ENCODE data around the gene RAB3GAP1. TPM values are rescaled to one million over a fixed set of nuclear protein-coding genes. Genes with fewer than 3 reads are reported as not detected.

The RAB3GAP1 gene
- total RNA-seq, 1 donor from 2014 or later, result 37.3 TPM

DNA sequence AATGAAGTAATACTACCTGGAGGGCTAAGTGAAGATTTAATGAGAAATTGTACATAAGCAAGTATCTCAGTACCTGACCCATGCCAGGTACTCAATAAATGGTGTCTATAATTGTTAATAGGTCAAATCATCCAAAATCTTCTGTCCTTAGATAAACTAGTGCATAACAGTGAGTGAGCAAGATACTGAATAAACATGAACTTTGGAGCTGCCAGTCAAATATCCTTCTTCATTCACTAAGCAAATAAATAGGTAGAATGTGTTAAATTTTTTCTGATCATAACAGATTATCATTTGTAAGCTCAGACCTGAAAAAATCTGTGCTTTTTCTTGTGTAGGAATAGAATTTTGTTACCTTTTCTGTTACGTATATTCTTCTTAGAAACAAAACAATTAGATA, 39.6 kb downstream of the RAB3GAP1 start:
- Mint-ChIP-seq H3K4me1 (peaks cover 5% of the 10 kb centered on the region), H3K27ac (no peak overlapping the region), H3K9me3 (peaks cover 7% of the 10 kb centered on the region), H3K36me3 (peaks cover 23% of the 10 kb centered on the region), H3K4me3 (no peak overlapping the region), H3K27me3 (ENCODE audit: low read depth) (no peaks in the 10 kb centered on the region)
- TF ChIP-seq, protein P1, sequence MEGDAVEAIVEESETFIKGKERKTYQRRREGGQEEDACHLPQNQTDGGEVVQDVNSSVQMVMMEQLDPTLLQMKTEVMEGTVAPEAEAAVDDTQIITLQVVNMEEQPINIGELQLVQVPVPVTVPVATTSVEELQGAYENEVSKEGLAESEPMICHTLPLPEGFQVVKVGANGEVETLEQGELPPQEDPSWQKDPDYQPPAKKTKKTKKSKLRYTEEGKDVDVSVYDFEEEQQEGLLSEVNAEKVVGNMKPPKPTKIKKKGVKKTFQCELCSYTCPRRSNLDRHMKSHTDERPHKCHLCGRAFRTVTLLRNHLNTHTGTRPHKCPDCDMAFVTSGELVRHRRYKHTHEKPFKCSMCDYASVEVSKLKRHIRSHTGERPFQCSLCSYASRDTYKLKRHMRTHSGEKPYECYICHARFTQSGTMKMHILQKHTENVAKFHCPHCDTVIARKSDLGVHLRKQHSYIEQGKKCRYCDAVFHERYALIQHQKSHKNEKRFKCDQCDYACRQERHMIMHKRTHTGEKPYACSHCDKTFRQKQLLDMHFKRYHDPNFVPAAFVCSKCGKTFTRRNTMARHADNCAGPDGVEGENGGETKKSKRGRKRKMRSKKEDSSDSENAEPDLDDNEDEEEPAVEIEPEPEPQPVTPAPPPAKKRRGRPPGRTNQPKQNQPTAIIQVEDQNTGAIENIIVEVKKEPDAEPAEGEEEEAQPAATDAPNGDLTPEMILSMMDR (IDR thresholded peaks at IDR 0.05; ENCODE audit: unreplicated experiment), result no peak
- DNase-seq (ENCODE audit: low spot score in 2 of 2, unreplicated experiment in 2 of 2), result no peak

DNA sequence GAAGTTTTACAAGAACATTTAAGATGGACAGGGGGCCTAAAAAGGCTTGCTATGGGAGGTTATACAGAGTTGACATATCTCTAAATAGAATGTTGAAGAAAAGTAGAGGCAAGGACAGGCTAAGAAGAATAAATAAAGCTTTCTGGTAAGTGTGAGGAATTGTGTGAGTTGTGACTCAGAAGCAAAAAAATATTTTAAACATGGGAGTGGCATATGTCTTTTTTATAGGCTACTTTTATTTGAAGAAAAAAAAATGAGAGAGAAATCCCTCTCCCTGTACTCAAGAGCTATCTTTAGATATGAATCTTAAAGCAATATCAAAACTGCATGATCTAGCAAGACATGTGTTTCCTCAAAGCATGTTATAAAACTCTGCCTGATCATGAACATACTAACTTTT, 41.1 kb downstream of the RAB3GAP1 start:
- Mint-ChIP-seq H3K36me3 (peaks cover 23% of the 10 kb centered on the region), H3K4me1 (peaks cover 5% of the 10 kb centered on the region), H3K27ac (peak overlapping the region; percentile 32), H3K9me3 (peaks cover 4% of the 10 kb centered on the region), H3K27me3 (ENCODE audit: low read depth) (no peaks in the 10 kb centered on the region), H3K4me3 (no peak overlapping the region)
- TF ChIP-seq, protein P1 (IDR thresholded peaks at IDR 0.05; ENCODE audit: unreplicated experiment), result no peak
- DNase-seq (ENCODE audit: low spot score in 2 of 2, unreplicated experiment in 2 of 2), result no peak

DNA sequence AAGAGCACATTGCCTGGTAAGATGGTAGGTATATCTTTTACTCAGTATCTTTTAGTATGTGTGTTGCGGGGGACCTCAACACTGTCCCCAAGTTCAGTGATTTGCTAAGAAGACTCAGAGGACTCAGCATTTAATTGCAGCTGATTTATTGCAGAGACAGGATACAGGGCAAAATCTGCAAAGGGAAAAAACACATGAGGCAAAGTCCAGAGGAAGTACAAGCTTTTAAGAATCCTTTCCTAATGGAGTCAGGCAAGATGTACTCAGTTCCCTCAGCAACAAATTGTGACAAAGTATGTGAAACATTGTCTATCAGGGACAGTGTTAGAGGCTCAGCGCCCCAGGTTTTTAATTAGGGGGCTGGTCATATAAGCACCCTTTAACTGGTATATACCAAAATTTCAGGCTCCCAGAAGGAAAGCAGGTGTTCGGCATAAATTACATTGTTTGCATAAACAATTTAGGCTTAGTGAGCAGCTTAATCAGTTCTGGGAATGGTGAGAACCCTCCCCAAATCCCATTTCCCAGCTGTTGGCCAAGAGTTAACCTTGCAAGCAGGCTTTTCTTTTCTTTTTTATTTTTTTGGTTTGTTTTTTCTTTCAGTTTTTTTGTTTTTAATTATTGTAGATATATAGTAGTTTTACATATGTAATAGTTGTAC, 41.7 kb downstream of the RAB3GAP1 start:
- H3K27ac Mint-ChIP-seq, result no peak overlapping the region
- H3K27me3 Mint-ChIP-seq (ENCODE audit: low read depth), result no peaks in the 10 kb centered on the region
- peaks cover 22% of the 10 kb centered on the region for H3K36me3 Mint-ChIP-seq
- TF ChIP-seq, protein P1 (IDR thresholded peaks at IDR 0.05; ENCODE audit: unreplicated experiment), result no peak
- DNase-seq (ENCODE audit: low spot score in 2 of 2, unreplicated experiment in 2 of 2), result no peak
- peaks cover 4% of the 10 kb centered on the region for H3K9me3 Mint-ChIP-seq
- no peak overlapping the region for H3K4me3 Mint-ChIP-seq
- H3K4me1 Mint-ChIP-seq, result peaks cover 5% of the 10 kb centered on the region

DNA sequence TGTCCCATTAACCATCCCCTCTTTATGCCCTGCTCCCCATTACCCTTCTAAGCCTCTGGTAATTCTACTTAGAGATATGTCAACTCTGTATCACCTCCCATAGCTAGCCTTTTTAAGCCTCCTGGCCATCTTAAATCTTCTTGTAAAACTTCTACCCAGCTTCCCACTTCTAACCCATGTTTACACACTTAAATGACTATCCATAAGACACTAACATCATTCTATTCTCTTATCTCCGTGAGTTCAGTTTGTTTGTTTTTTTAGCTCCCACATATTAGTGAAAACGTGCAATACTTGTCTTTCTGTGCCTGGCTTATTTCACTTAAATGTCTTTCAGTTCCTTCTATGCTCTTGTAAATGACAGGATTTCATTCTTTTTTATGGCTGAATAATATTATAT, 42.4 kb downstream of the RAB3GAP1 start:
- TF ChIP-seq, protein P1 (IDR thresholded peaks at IDR 0.05; ENCODE audit: unreplicated experiment), result no peak
- Mint-ChIP-seq H3K27ac (no peak overlapping the region), H3K9me3 (peaks cover 2% of the 10 kb centered on the region), H3K4me1 (peaks cover 7% of the 10 kb centered on the region), H3K27me3 (ENCODE audit: low read depth) (no peaks in the 10 kb centered on the region), H3K36me3 (peaks cover 15% of the 10 kb centered on the region), H3K4me3 (no peak overlapping the region)
- DNase-seq (ENCODE audit: low spot score in 2 of 2, unreplicated experiment in 2 of 2), result no peak

DNA sequence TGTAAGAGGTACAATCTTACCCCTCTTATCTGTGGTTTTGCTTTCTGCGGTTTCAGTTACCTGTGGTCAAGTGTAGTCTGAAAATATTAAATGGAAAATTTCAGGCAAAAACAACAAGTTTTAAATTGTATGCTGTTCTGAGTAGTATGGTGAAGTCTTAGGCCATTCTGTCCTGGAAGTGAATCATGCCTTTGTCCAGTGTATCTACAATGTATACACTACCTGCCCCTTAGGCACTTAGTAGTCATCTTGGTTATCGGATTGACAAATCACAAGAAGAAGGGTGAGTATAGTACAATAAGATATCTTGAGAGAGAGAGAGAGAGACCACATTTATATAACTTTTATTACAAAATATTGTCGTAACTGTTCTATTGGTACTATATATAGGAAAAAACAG, 43.5 kb downstream of the RAB3GAP1 start:
- Mint-ChIP-seq H3K27me3 (ENCODE audit: low read depth) (no peaks in the 10 kb centered on the region), H3K27ac (no peak overlapping the region), H3K9me3 (no peaks in the 10 kb centered on the region), H3K4me1 (peaks cover 13% of the 10 kb centered on the region), H3K36me3 (peaks cover 13% of the 10 kb centered on the region), H3K4me3 (no peak overlapping the region)
- TF ChIP-seq, protein P1 (IDR thresholded peaks at IDR 0.05; ENCODE audit: unreplicated experiment), result no peak
- no peak for DNase-seq (ENCODE audit: low spot score in 2 of 2, unreplicated experiment in 2 of 2)

Data from mesothelial cell of epicardium (in vitro differentiated cells).